HepG2 (cell line): Measurements from ENCODE around the gene MAML1. TPM values are rescaled to one million over a fixed set of nuclear protein-coding genes. Genes with fewer than 3 reads are reported as not detected.
"Not testable (repeated sequence)": the region's sequence is repeated elsewhere in the genome, so short reads cannot be mapped to it uniquely, and the experiment has no call there.

Source experiments
- ATAC-seq: fragments of 200-7000 bp; cut with Tn5 transposase; 3 replicates; pipeline ENCODE4 v1.9.1; 2020; ENCODE audit warnings: mild to moderate bottlenecking, moderate library complexity
- BruUV-seq: library from RNA; stranded (reverse); fragments of 400-500 nt; replicated peaks from 2 replicates; lab custom pipeline; 2021; lab: Mats Ljungman, UMichigan
- CTCF ChIA-PET: fragments of 300-600 bp; formaldehyde crosslinking; extraction: SDS; loops from one replicate; lab custom pipeline; 2021; ENCODE audit warnings: low total read pairs, inconsistent platforms, low intra/inter-chr PET ratio; lab: Yijun Ruan, JAX
- POLR2A ChIA-PET: fragments of 350-600 bp; sonication (Branson Sonifier 250); formaldehyde crosslinking; loops from one replicate; lab custom pipeline; 2020; ENCODE audit warnings: antibody characterized with exemption, inconsistent platforms; lab: Yijun Ruan, JAX
- DNase-seq: peaks from one replicate; pipeline ENCODE4 v3.0.0-alpha.2; 2015; ENCODE audit warnings: low spot score
- FAIRE-seq: peaks from 3 replicates; lab custom pipeline; 2011; peaks lifted over from hg19 to GRCh38; lab: Jason Lieb, UNC
- H2AFZ ChIP-seq: one replicate; pipeline ENCODE4 v1.6.1; 2011; ENCODE audit warnings: low read length, inconsistent platforms
- H3K27ac ChIP-seq: fragments of 300-600 bp; 3 replicates; pipeline ENCODE4 v1.8.0; 2011; ENCODE audit warnings: mixed run types, mild to moderate bottlenecking, mixed read lengths, low read length, inconsistent platforms; ENCODE audit not compliant: insufficient read depth; ENCODE audit errors: extremely low read length
- H3K27me3 ChIP-seq, 2 experiments: fragments of 200-600 bp in 1 of 2; 2 replicates in 1 of 2; 3 replicates in 1 of 2; pipeline versions ENCODE4 v1.6.0 to v1.8.0; 2011; ENCODE audit warnings: low read length in 2 of 2, mild to moderate bottlenecking in 2 of 2, moderate library complexity in 2 of 2, inconsistent platforms in 1 of 2; ENCODE audit not compliant: insufficient read depth in 2 of 2, control insufficient read depth in 1 of 2
- H3K36me3 ChIP-seq, 2 experiments: fragments of 200-600 bp in 1 of 2; replicated peaks in 1 of 2; 2 replicates in 1 of 2; 3 replicates in 1 of 2; pipeline versions ENCODE4 v1.5.1 to v1.8.0; 2011; ENCODE audit warnings: low read length in 2 of 2, inconsistent platforms in 1 of 2; ENCODE audit not compliant: insufficient read depth in 2 of 2, control insufficient read depth in 1 of 2
- H3K4me1 ChIP-seq: 2 replicates; pipeline ENCODE4 v1.5.1; 2012; ENCODE audit warnings: low read length, inconsistent platforms; ENCODE audit not compliant: insufficient read depth
- H3K4me2 ChIP-seq: 2 replicates; pipeline ENCODE4 v1.6.0; 2011; ENCODE audit warnings: low read depth, low read length, inconsistent platforms
- H3K4me3 ChIP-seq, 3 experiments: fragments of 200-600 bp in 1 of 3; sonication (generic), shearing (Covaris generic) in 1 of 3; replicated peaks in 1 of 3; 2 replicates each; pipeline ENCODE4 v1.5.1; 2011 to 2016; ENCODE audit warnings: low read length in 3 of 3, inconsistent platforms in 2 of 3, low read depth in 2 of 3, mild to moderate bottlenecking in 2 of 3, control low read depth in 1 of 3, mixed read lengths in 1 of 3; ENCODE audit not compliant: insufficient read depth in 1 of 3
- H3K79me2 ChIP-seq: one replicate; pipeline ENCODE4 v1.6.1; 2011; ENCODE audit warnings: low read length, inconsistent platforms; ENCODE audit not compliant: insufficient read depth
- H3K9ac ChIP-seq: 2 replicates; pipeline ENCODE4 v1.6.0; 2011; ENCODE audit warnings: mild to moderate bottlenecking, low read depth, low read length, inconsistent platforms; ENCODE audit not compliant: insufficient read depth
- H3K9me3 ChIP-seq: 2 replicates; pipeline ENCODE4 v1.5.1; 2012; ENCODE audit warnings: mild to moderate bottlenecking, low read length
- H4K20me1 ChIP-seq: 2 replicates; pipeline ENCODE4 v1.6.0; 2011; ENCODE audit warnings: inconsistent platforms, mild to moderate bottlenecking, low read length, moderate library complexity; ENCODE audit not compliant: insufficient read depth
- LBX2 ChIP-seq: sonication (generic); formaldehyde crosslinking; IDR thresholded peaks from 2 replicates; pipeline ENCODE4 v1.5.0; 2020; ENCODE audit warnings: missing genetic modification reagents, mild to moderate bottlenecking, borderline replicate concordance
- ZNF770 ChIP-seq: sonication (generic); formaldehyde crosslinking; IDR thresholded peaks from 2 replicates; pipeline ENCODE4 v1.5.0; 2020; ENCODE audit warnings: mild to moderate bottlenecking, missing genetic modification reagents
- WGBS: methylation state at CpG from one replicate; pipeline ENCODE4 v1.1.6; 2017; ENCODE audit warnings: low lambda C conversion rate; 5-methylcytosine and 5-hydroxymethylcytosine counted together
- in situ Hi-C: cut with HindIII; loops from 2 replicates; pipeline ENCODE4 v1.10.0; 2017; ENCODE audit warnings: low pct_unique_long_range_greater_than_20kb; ENCODE audit not compliant: extremely low pct_ligation_motif_present
- intact Hi-C: fragments of 100-400 bp; cut with micrococcal nuclease; formaldehyde crosslinking; loops from one replicate; pipeline ENCODE4 v1.10.0; 2022; ENCODE audit not compliant: unreplicated experiment
- polyA plus RNA-seq, 8 experiments: library from polyadenylated mRNA; depleted of rRNA in 3 of 8; stranded (reverse) in 7 of 8; unstranded in 1 of 8; fragments of >200 nt; fragmentation: Illumina TruSeq in 4 of 8; extraction: Trizol in 4 of 8; gene quantifications; 2 replicates each; pipeline versions ENCODE4 v1.2.1 to v1.2.3, GENCODE V29; 2011 to 2016; ENCODE audit warnings: low read depth in 4 of 8, missing spikeins in 1 of 8, mixed read lengths in 1 of 8; ENCODE audit not compliant: insufficient read depth in 1 of 8
- total RNA-seq, 5 experiments: library from RNA; depleted of rRNA; stranded (reverse); fragments of >200 nt; fragmentation: Illumina TruSeq; extraction: Trizol; gene quantifications; 2 replicates each; pipeline ENCODE4 v1.2.3, GENCODE V29; 2016; ENCODE audit warnings: low read depth in 1 of 5

MAML1 gene
- total and polyA plus RNA-seq, 2 of the 13 experiments (the other 11 are each of a cell fraction or from before 2014, with no cell fraction given), result 10.0 to 10.8 TPM

GRCh38 chr5:179738742-179739141 is 6.1 kb downstream of the MAML1 start:
- no peak for DNase-seq
- no peaks in the 10 kb centered on the region for H3K27me3 ChIP-seq
- TF ChIP-seq ZNF770 (CRISPR knock-in tag) (peak; percentile 31; the same call in 1 of the 2 replicates), LBX2 (CRISPR knock-in tag) (no peak)
- no peak overlapping the region for H3K4me2 ChIP-seq
- no peak for ATAC-seq
- no peak overlapping the region for H3K4me3 ChIP-seq
- ChIA-PET POLR2A (interaction anchor here (0.7 to 1.3 kb wide), 3 partner anchors 9 to 115 kb away, joined by 3 read pairs; partner anchors contain the start of genes CBY3 and HNRNPH1), CTCF (no interaction called here)
- H3K4me1 ChIP-seq, result peaks cover 41% of the 10 kb centered on the region
- FAIRE-seq, result no peak
- in situ Hi-C loops, result no loop called here
- peaks cover 28% of the 10 kb centered on the region for H4K20me1 ChIP-seq
- 97% methylated on average over 4 of the region's 4 CpGs for WGBS
- no peak overlapping the region for H2AFZ ChIP-seq
- BruUV-seq, result no TSS peak
- H3K36me3 ChIP-seq, result peaks cover 4 to 28% of the 10 kb centered on the region in 2 experiments; a peak in 4 of 5 replicates
- intact Hi-C loops, result no loop called here
- H3K27ac ChIP-seq, result no peak overlapping the region
- H3K9ac ChIP-seq, result no peak overlapping the region
- H3K9me3 ChIP-seq, result no peaks in the 10 kb centered on the region
- H3K79me2 ChIP-seq, result peaks cover 90% of the 10 kb centered on the region

GRCh38 chr5:179744106-179744505 is 11.5 kb downstream of the MAML1 start:
- H3K9me3 ChIP-seq, FAIRE-seq, H3K4me2 ChIP-seq, ATAC-seq, H3K27ac ChIP-seq, H3K27me3 ChIP-seq, H4K20me1 ChIP-seq, H3K9ac ChIP-seq, DNase-seq, CTCF ChIA-PET, in situ Hi-C loops, H2AFZ ChIP-seq, intact Hi-C loops, BruUV-seq, H3K4me3 ChIP-seq: not testable (repeated sequence)
- Histone ChIP-seq H3K36me3 (peaks cover 2 to 16% of the 10 kb centered on the region in 2 experiments; a peak in 4 of 5 replicates), H3K79me2 (peaks cover 79% of the 10 kb centered on the region), H3K4me1 (peaks cover 12% of the 10 kb centered on the region)
- WGBS, result 97% methylated on average over 7 of the region's 7 CpGs
- POLR2A ChIA-PET, result interaction anchor here (1.1 kb wide), 1 partner anchor 11 kb away, joined by 3 read pairs; no protein-coding TSS in a partner anchor
